A549 (cell line): ENCODE results near the gene HS6ST1. TPM values are rescaled to one million over a fixed set of nuclear protein-coding genes. Genes with fewer than 3 reads are reported as not detected.

Experiments used
- ATAC-seq, 2 experiments: fragments of 200-7000 bp in 1 of 2; fragments of >200 bp in 1 of 2; cut with Nextera tagmentation in 1 of 2; cut with Tn5 transposase in 1 of 2; 3 replicates each; pipeline versions ENCODE4 v1.8.0 to v1.9.1; 2018 to 2020; ENCODE audit warnings: mild to moderate bottlenecking in 1 of 2, moderate library complexity in 1 of 2
- CTCF ChIA-PET: fragments of 300-600 bp; sonication (Branson Sonifier 250); formaldehyde crosslinking; extraction: SDS; loops from one replicate; lab custom pipeline; 2021; ENCODE audit warnings: antibody characterized with exemption, inconsistent platforms; lab: Yijun Ruan, JAX
- POLR2A ChIA-PET: fragments of 350-600 bp; formaldehyde crosslinking; extraction: SDS; loops from one replicate; lab custom pipeline; 2021; ENCODE audit warnings: antibody characterized with exemption, inconsistent platforms; lab: Yijun Ruan, JAX
- DNase-seq, 2 experiments: peaks; one replicate each; pipeline versions ENCODE4 v3.0.0 to v3.0.0-alpha.2; 2011 to 2016; ENCODE audit warnings: low read depth in 1 of 2, low spot score in 1 of 2
- FAIRE-seq: peaks from 2 replicates; lab custom pipeline; 2011; peaks lifted over from hg19 to GRCh38; lab: Jason Lieb, UNC
- H3K27ac ChIP-seq, 2 experiments: fragments of >200 bp; sonication (Bioruptor Twin); formaldehyde crosslinking; 3 replicates each; pipeline ENCODE4 v1.5.1; 2016 to 2017
- H3K4me1 ChIP-seq: fragments of >200 bp; sonication (Bioruptor Twin); formaldehyde crosslinking; 3 replicates; pipeline ENCODE4 v1.6.1; 2016
- H3K4me2 ChIP-seq: fragments of >200 bp; sonication (Bioruptor Twin); formaldehyde crosslinking; 3 replicates; pipeline ENCODE4 v1.6.1; 2016
- H3K4me3 ChIP-seq: fragments of >200 bp; sonication (Bioruptor Twin); formaldehyde crosslinking; 3 replicates; pipeline ENCODE4 v1.5.1; 2016
- H3K9me3 ChIP-seq: fragments of >200 bp; sonication (Bioruptor Twin); formaldehyde crosslinking; 3 replicates; pipeline ENCODE4 v1.6.1; 2016
- BHLHE40 ChIP-seq: IDR thresholded peaks from 2 replicates; pipeline ENCODE4 v1.6.1; 2012; ENCODE audit warnings: low read depth, low read length, inconsistent platforms
- CBX2 ChIP-seq: fragments of 200-600 bp; sonication (generic); IDR thresholded peaks from 2 replicates; pipeline ENCODE4 v1.6.1; 2016; ENCODE audit warnings: low read depth, mild to moderate bottlenecking, borderline replicate concordance
- EHF ChIP-seq: fragments of 250-450 bp; sonication (Bioruptor Pico); IDR thresholded peaks from 2 replicates; pipeline ENCODE4 v1.5.0; 2020; ENCODE audit warnings: mild to moderate bottlenecking
- EP300 ChIP-seq, 2 experiments: fragments of >200 bp; sonication (Bioruptor Twin); formaldehyde crosslinking; IDR thresholded peaks; 2 replicates in 1 of 2; 3 replicates in 1 of 2; pipeline ENCODE4 v1.6.1; 2016 to 2017
- HEYL ChIP-seq: fragments of 250-450 bp; sonication (Bioruptor Pico); IDR thresholded peaks from 2 replicates; pipeline ENCODE4 v1.8.0; 2021; ENCODE audit warnings: mild to moderate bottlenecking, moderate library complexity
- HMGXB4 ChIP-seq: fragments of 250-450 bp; sonication (Bioruptor Pico); IDR thresholded peaks from 2 replicates; pipeline ENCODE4 v1.5.0; 2021; ENCODE audit warnings: mild to moderate bottlenecking, moderate library complexity, borderline replicate concordance
- HOXA7 ChIP-seq: fragments of 250-450 bp; sonication (Bioruptor Pico); IDR thresholded peaks from 2 replicates; pipeline ENCODE4 v1.5.0; 2020; ENCODE audit warnings: mild to moderate bottlenecking, moderate library complexity
- HOXB5 ChIP-seq: fragments of 250-450 bp; sonication (Bioruptor Pico); IDR thresholded peaks from 2 replicates; pipeline ENCODE4 v1.5.0; 2020; ENCODE audit warnings: mild to moderate bottlenecking, moderate library complexity
- JUN ChIP-seq, 2 experiments: fragments of >200 bp; sonication (Bioruptor Twin); formaldehyde crosslinking; IDR thresholded peaks; 2 replicates in 1 of 2; 3 replicates in 1 of 2; pipeline ENCODE4 v1.6.1; 2016 to 2017
- KDM5A ChIP-seq: fragments of 200-600 bp; sonication (generic); IDR thresholded peaks from 2 replicates; pipeline ENCODE4 v1.6.1; 2016; ENCODE audit warnings: antibody characterized with exemption, mild to moderate bottlenecking
- MAFK ChIP-seq: fragments of 450-650 bp; IDR thresholded peaks from 2 replicates; pipeline ENCODE4 v1.6.1; 2014; ENCODE audit not compliant: partially characterized antibody
- MAZ ChIP-seq: fragments of 150-350 bp; IDR thresholded peaks from 2 replicates; pipeline ENCODE4 v1.6.1; 2014; ENCODE audit warnings: antibody characterized with exemption, low read depth, low read length, borderline replicate concordance
- NPAS2 ChIP-seq: fragments of 250-450 bp; sonication (Bioruptor Pico); IDR thresholded peaks from 2 replicates; pipeline ENCODE4 v1.8.0; 2022; ENCODE audit warnings: mild to moderate bottlenecking, moderate library complexity, borderline replicate concordance
- PHF8 ChIP-seq: fragments of 200-600 bp; sonication (generic); IDR thresholded peaks from 2 replicates; pipeline ENCODE4 v1.6.1; 2016; ENCODE audit warnings: low read depth, mild to moderate bottlenecking, antibody characterized with exemption, moderate library complexity, borderline replicate concordance
- RAD21 ChIP-seq, 2 experiments: fragments of >200 bp in 1 of 2; sonication (Bioruptor Twin) in 1 of 2; formaldehyde crosslinking in 1 of 2; IDR thresholded peaks in 1 of 2; conservative IDR thresholded peaks in 1 of 2; 2 replicates in 1 of 2; 3 replicates in 1 of 2; pipeline ENCODE4 v1.6.1; 2012 to 2018; ENCODE audit warnings: inconsistent platforms in 1 of 2
- RCOR1 ChIP-seq: fragments of 150-350 bp; IDR thresholded peaks from 2 replicates; pipeline ENCODE4 v1.6.1; 2014; ENCODE audit warnings: antibody characterized with exemption, low read length, low read depth
- RFX5 ChIP-seq: fragments of 450-650 bp; IDR thresholded peaks from 2 replicates; pipeline ENCODE4 v1.7.1; 2014; ENCODE audit warnings: antibody characterized with exemption, mild to moderate bottlenecking, moderate library complexity
- SREBF2 ChIP-seq: fragments of 450-650 bp; IDR thresholded peaks from 2 replicates; pipeline ENCODE4 v1.6.1; 2014; ENCODE audit warnings: mild to moderate bottlenecking, moderate library complexity
- ZC3H11A ChIP-seq: fragments of 450-650 bp; IDR thresholded peaks from 2 replicates; pipeline ENCODE4 v1.6.1; 2014; ENCODE audit warnings: antibody characterized with exemption, mild to moderate bottlenecking
- ZFP36 ChIP-seq: fragments of 450-650 bp; IDR thresholded peaks from 2 replicates; pipeline ENCODE4 v1.6.1; 2014; ENCODE audit warnings: borderline replicate concordance; ENCODE audit not compliant: partially characterized antibody
- WGBS: methylation state at CpG from one replicate; pipeline ENCODE4 v1.1.6; 2017; ENCODE audit errors: missing lambda C conversion rate; 5-methylcytosine and 5-hydroxymethylcytosine counted together
- polyA plus RNA-seq, 4 experiments: library from polyadenylated mRNA; depleted of rRNA in 3 of 4; stranded (reverse); fragments of >200 nt; fragmentation: RNase III in 1 of 4; extraction: RNeasy Plus Mini Kit Qiagen cat#74134 plus additional on column Dnase treatment in 1 of 4; gene quantifications; 2 replicates in 3 of 4; 3 replicates in 1 of 4; pipeline ENCODE4 v1.2.3, GENCODE V29; 2011 to 2017
- TF ChIP-seq, protein P1 (sequence below): fragments of >200 bp; sonication (Bioruptor Twin); formaldehyde crosslinking; IDR thresholded peaks from 3 replicates; pipeline ENCODE4 v1.5.1; 2016
- TF ChIP-seq, protein P2 (sequence below): IDR thresholded peaks from 2 replicates; pipeline ENCODE4 v1.6.1; 2012; ENCODE audit warnings: low read depth, borderline replicate concordance
- TF ChIP-seq, protein P3 (sequence below): fragments of 450-650 bp; IDR thresholded peaks from 2 replicates; pipeline ENCODE4 v1.6.1; 2014; ENCODE audit warnings: antibody characterized with exemption

Gene HS6ST1
- polyA plus RNA-seq, 2 of the 4 experiments (the other 2 are of a cell fraction): 3.8 to 11.6 TPM

DNA sequence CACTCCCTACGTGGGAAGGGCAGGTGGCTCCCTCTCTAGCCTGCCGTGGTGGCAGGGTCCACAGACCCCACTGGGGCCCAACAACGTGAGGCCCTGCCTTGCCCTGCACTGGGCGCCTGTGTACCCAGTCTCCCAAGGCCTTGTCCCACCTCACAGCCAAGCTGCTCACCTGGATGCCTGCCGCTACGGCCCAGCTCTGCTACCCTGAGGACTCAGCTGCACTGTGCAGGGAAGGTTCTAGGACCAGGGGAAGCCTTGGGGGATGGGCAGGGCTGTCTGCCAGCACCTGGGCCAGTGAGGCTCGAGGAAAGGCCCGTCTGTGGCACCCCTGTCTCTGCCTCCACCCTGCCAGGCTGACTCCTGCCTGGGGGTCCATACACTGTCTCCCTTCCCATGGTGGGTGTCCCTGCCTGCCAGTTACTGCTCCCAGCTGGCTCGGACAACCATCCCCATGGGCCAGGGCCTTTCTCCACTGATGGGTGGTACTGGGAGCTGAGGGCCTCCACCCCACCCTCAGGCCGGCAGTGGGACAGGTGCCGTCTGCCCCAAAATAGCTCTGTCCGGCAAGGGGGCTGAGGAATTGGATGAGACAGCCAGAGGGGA lies 33.2 kb downstream of the HS6ST1 start:
- H3K4me2 ChIP-seq: no peak overlapping the region
- DNase-seq (no peak), ATAC-seq (no peak), FAIRE-seq (no peak)
- no peaks in the 10 kb centered on the region; the same call in 2 of the 3 replicates for H3K4me1 ChIP-seq
- ChIA-PET POLR2A (no interaction called here), CTCF (interaction anchor here (0.6 kb wide), 1 partner anchor 13 kb away, joined by 3 read pairs; no protein-coding TSS in a partner anchor)
- no peak overlapping the region for H3K27ac ChIP-seq
- no peaks in the 10 kb centered on the region for H3K9me3 ChIP-seq
- 94% methylated on average over 4 of the region's 12 CpGs for WGBS
- no peak overlapping the region for H3K4me3 ChIP-seq
- TF ChIP-seq RCOR1 (no peak), MAZ (no peak), ZFP36 (no peak), HEYL (CRISPR knock-in tag) (no peak), RFX5 (no peak), BHLHE40 (no peak), SREBF2 (no peak), PHF8 (no peak), HMGXB4 (no peak), RAD21 (conservative IDR thresholded peaks at IDR 0.05 in 1 of 2, IDR thresholded peaks at IDR 0.05 in 1 of 2) (no peak), HOXB5 (CRISPR knock-in tag) (no peak), KDM5A (no peak), MAFK (no peak), HOXA7 (CRISPR knock-in tag) (no peak), EHF (no peak), JUN (IDR thresholded peaks at IDR 0.05) (no peak), EP300 (IDR thresholded peaks at IDR 0.05) (no peak), ZC3H11A (no peak)
- TF ChIP-seq, protein P1, sequence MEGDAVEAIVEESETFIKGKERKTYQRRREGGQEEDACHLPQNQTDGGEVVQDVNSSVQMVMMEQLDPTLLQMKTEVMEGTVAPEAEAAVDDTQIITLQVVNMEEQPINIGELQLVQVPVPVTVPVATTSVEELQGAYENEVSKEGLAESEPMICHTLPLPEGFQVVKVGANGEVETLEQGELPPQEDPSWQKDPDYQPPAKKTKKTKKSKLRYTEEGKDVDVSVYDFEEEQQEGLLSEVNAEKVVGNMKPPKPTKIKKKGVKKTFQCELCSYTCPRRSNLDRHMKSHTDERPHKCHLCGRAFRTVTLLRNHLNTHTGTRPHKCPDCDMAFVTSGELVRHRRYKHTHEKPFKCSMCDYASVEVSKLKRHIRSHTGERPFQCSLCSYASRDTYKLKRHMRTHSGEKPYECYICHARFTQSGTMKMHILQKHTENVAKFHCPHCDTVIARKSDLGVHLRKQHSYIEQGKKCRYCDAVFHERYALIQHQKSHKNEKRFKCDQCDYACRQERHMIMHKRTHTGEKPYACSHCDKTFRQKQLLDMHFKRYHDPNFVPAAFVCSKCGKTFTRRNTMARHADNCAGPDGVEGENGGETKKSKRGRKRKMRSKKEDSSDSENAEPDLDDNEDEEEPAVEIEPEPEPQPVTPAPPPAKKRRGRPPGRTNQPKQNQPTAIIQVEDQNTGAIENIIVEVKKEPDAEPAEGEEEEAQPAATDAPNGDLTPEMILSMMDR: no peak
- TF ChIP-seq, protein P2, sequence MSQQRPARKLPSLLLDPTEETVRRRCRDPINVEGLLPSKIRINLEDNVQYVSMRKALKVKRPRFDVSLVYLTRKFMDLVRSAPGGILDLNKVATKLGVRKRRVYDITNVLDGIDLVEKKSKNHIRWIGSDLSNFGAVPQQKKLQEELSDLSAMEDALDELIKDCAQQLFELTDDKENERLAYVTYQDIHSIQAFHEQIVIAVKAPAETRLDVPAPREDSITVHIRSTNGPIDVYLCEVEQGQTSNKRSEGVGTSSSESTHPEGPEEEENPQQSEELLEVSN: no peak

DNA sequence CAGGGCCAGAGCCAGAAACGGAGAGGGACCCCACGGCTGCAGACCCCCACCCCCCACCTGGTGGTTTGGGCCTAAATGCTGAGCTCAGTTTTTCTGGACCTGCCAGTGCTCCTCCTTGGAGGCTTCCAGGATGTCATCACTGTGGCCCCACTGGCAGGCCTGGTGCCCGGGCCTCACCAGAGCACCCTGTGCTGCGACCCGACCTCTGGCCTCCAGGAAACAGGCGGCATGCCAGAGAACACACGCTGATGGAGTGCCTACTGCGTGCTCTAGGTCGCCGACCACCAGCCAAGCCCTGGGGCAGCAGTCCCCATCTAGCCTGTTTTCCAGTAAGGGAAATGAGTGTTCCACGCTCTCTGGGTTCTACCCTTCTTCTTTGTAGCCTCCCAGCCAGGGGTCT lies 33.8 kb downstream of the HS6ST1 start:
- Histone ChIP-seq H3K4me2 (no peak overlapping the region), H3K4me1 (no peaks in the 10 kb centered on the region; the same call in 2 of the 3 replicates), H3K27ac (no peak overlapping the region), H3K9me3 (no peaks in the 10 kb centered on the region), H3K4me3 (no peak overlapping the region)
- no peak for TF ChIP-seq HEYL (CRISPR knock-in tag)
- DNase-seq (no peak), ATAC-seq (no peak), FAIRE-seq (no peak)
- whole genome bisulfite sequencing: 92% methylated on average over 5 of the region's 11 CpGs
- POLR2A ChIA-PET: no interaction called here
- CTCF ChIA-PET: no interaction called here

GRCh38 chr2:128284037-128284441 lies 34.6 kb downstream of the HS6ST1 start:
- 55% methylated on average over 4 of the region's 7 CpGs for WGBS
- ATAC-seq: no peak
- TF ChIP-seq MAZ (no peak), NPAS2 (CRISPR knock-in tag) (no peak), BHLHE40 (no peak), CBX2 (no peak)
- TF ChIP-seq, protein P3, sequence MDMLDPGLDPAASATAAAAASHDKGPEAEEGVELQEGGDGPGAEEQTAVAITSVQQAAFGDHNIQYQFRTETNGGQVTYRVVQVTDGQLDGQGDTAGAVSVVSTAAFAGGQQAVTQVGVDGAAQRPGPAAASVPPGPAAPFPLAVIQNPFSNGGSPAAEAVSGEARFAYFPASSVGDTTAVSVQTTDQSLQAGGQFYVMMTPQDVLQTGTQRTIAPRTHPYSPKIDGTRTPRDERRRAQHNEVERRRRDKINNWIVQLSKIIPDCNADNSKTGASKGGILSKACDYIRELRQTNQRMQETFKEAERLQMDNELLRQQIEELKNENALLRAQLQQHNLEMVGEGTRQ: no peak
- DNase-seq: no peak
- H3K9me3 ChIP-seq: no peaks in the 10 kb centered on the region
- H3K4me3 ChIP-seq: no peak overlapping the region
- ChIA-PET POLR2A (no interaction called here), CTCF (interaction anchor here (0.5 to 1.1 kb wide), 3 partner anchors 11 to 220 kb away, joined by 3 to 4 read pairs (median 3); no protein-coding TSS in a partner anchor)
- no peaks in the 10 kb centered on the region; the same call in 2 of the 3 replicates for H3K4me1 ChIP-seq
- no peak overlapping the region for H3K27ac ChIP-seq
- no peak for FAIRE-seq
- no peak overlapping the region for H3K4me2 ChIP-seq
